Suprapubic skin (tissue), 3 donors: Measurements from ENCODE around the gene OVAAL.

Experiments
- EP300 ChIP-seq: sonication (generic); formaldehyde crosslinking; IDR thresholded peaks from one replicate; pipeline ENCODE4 v1.6.1; 2017; ENCODE audit warnings: antibody characterized with exemption
- TF ChIP-seq, protein P1 (sequence below), 2 donors: fragments of 200-600 bp in 1 of 2; fragments of 450-650 bp in 1 of 2; sonication (generic) in 1 of 2; IDR thresholded peaks; one replicate each; pipeline ENCODE4 v1.5.1; 2016 to 2019; ENCODE audit warnings: antibody characterized with exemption in 2 of 2, mild to moderate bottlenecking in 1 of 2, moderate library complexity in 1 of 2

- TF ChIP-seq, protein P1, sequence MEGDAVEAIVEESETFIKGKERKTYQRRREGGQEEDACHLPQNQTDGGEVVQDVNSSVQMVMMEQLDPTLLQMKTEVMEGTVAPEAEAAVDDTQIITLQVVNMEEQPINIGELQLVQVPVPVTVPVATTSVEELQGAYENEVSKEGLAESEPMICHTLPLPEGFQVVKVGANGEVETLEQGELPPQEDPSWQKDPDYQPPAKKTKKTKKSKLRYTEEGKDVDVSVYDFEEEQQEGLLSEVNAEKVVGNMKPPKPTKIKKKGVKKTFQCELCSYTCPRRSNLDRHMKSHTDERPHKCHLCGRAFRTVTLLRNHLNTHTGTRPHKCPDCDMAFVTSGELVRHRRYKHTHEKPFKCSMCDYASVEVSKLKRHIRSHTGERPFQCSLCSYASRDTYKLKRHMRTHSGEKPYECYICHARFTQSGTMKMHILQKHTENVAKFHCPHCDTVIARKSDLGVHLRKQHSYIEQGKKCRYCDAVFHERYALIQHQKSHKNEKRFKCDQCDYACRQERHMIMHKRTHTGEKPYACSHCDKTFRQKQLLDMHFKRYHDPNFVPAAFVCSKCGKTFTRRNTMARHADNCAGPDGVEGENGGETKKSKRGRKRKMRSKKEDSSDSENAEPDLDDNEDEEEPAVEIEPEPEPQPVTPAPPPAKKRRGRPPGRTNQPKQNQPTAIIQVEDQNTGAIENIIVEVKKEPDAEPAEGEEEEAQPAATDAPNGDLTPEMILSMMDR (IDR thresholded peaks at IDR 0.05) = no peak
- no peak for TF ChIP-seq EP300
Measured at GRCh38 chr1:180566026-180566425, 7.3 kb downstream of the OVAAL start.
